HepG2 (cell line): ENCODE data around the gene FHIP1B. TPM values are rescaled to one million over a fixed set of nuclear protein-coding genes. Genes with fewer than 3 reads are reported as not detected.
A peak's percentile ranks its signal among the peaks of the same experiment; 100 is the strongest.

Experiments used
- FOXC1 ChIP-seq: sonication (generic); formaldehyde crosslinking; IDR thresholded peaks from 2 replicates; pipeline ENCODE4 v1.8.0; 2022; ENCODE audit warnings: mild to moderate bottlenecking, missing genetic modification reagents, borderline replicate concordance
- HOXA3 ChIP-seq: sonication (generic); formaldehyde crosslinking; IDR thresholded peaks from 2 replicates; pipeline ENCODE4 v1.5.0; 2020; ENCODE audit warnings: missing genetic modification reagents
- KLF12 ChIP-seq: sonication (generic); formaldehyde crosslinking; IDR thresholded peaks from 2 replicates; pipeline ENCODE4 v1.4.0; 2020; ENCODE audit warnings: missing genetic modification reagents, borderline replicate concordance
- MAX ChIP-seq: IDR thresholded peaks from 2 replicates; pipeline ENCODE4 v1.6.1; 2012; ENCODE audit warnings: inconsistent platforms
- MAZ ChIP-seq, 2 experiments: sonication (generic) in 1 of 2; formaldehyde crosslinking in 1 of 2; IDR thresholded peaks; 2 replicates each; pipeline versions ENCODE4 v1.5.0 to v1.6.1; 2012 to 2020; ENCODE audit warnings: low read depth in 2 of 2, mild to moderate bottlenecking in 2 of 2, borderline replicate concordance in 1 of 2, improper control_type of control experiment in 1 of 2, low read length in 1 of 2, missing genetic modification reagents in 1 of 2, moderate library complexity in 1 of 2
- NCOA2 ChIP-seq: sonication (generic); formaldehyde crosslinking; IDR thresholded peaks from 2 replicates; pipeline ENCODE4 v1.8.0; 2022; ENCODE audit warnings: inconsistent platforms
- ONECUT2 ChIP-seq: sonication (generic); formaldehyde crosslinking; IDR thresholded peaks from 2 replicates; pipeline ENCODE4 v1.4.0; 2020; ENCODE audit warnings: missing genetic modification reagents
- POLR2A ChIP-seq, 2 experiments: IDR thresholded peaks; 2 replicates each; pipeline ENCODE4 v1.6.1; 2011; ENCODE audit warnings: low read depth in 2 of 2, low read length in 2 of 2, mild to moderate bottlenecking in 1 of 2, moderate library complexity in 1 of 2; ENCODE audit not compliant: insufficient read depth in 1 of 2
- RFX3 ChIP-seq: IDR thresholded peaks from 2 replicates; pipeline ENCODE4 v1.6.1; 2016; ENCODE audit warnings: missing biosample characterization, missing genetic modification reagents
- RNF2 ChIP-seq: fragments of 450-650 bp; conservative IDR thresholded peaks from 2 replicates; pipeline ENCODE4 v1.6.1; 2016; ENCODE audit warnings: low read depth
- SAP130 ChIP-seq: IDR thresholded peaks from 2 replicates; pipeline ENCODE4 v1.6.1; 2016; ENCODE audit warnings: low read depth
- SMAD1 ChIP-seq: sonication (generic); formaldehyde crosslinking; IDR thresholded peaks from 2 replicates; pipeline ENCODE4 v1.4.0; 2020; ENCODE audit warnings: missing genetic modification reagents, low read depth, mild to moderate bottlenecking, borderline replicate concordance
- SP5 ChIP-seq: IDR thresholded peaks from 2 replicates; pipeline ENCODE4 v1.6.1; 2016; ENCODE audit warnings: low read depth, borderline replicate concordance
- SSRP1 ChIP-seq: IDR thresholded peaks from 2 replicates; pipeline ENCODE4 v1.6.1; 2016; ENCODE audit warnings: control low read depth
- TFAP4 ChIP-seq: sonication (generic); IDR thresholded peaks from 2 replicates; pipeline ENCODE4 v1.6.1; 2016; ENCODE audit warnings: low read depth, borderline replicate concordance
- THAP11 ChIP-seq: IDR thresholded peaks from 2 replicates; pipeline ENCODE4 v1.6.1; 2016; ENCODE audit warnings: missing biosample characterization, missing genetic modification reagents
- TOPORS ChIP-seq: sonication (generic); formaldehyde crosslinking; IDR thresholded peaks from 2 replicates; pipeline ENCODE4 v1.8.0; 2023; ENCODE audit warnings: mild to moderate bottlenecking, missing genetic modification reagents
- ZFP1 ChIP-seq: IDR thresholded peaks from 2 replicates; pipeline ENCODE4 v1.6.1; 2016
- ZFP41 ChIP-seq: sonication (generic); formaldehyde crosslinking; IDR thresholded peaks from 2 replicates; pipeline ENCODE4 v1.4.0; 2020; ENCODE audit warnings: mild to moderate bottlenecking, missing genetic modification reagents, borderline replicate concordance
- ZNF12 ChIP-seq: sonication (generic); formaldehyde crosslinking; IDR thresholded peaks from 2 replicates; pipeline ENCODE4 v1.5.0; 2020; ENCODE audit warnings: missing genetic modification reagents
- ZNF546 ChIP-seq: sonication (generic); formaldehyde crosslinking; conservative IDR thresholded peaks from 2 replicates; pipeline ENCODE4 v1.8.1; 2023; ENCODE audit warnings: mild to moderate bottlenecking, missing genetic modification reagents
- ZNF687 ChIP-seq: sonication (generic); formaldehyde crosslinking; IDR thresholded peaks from 2 replicates; pipeline ENCODE4 v1.5.1; 2020; ENCODE audit warnings: mild to moderate bottlenecking, missing genetic modification reagents, moderate library complexity
- ZNF710 ChIP-seq: sonication (generic); formaldehyde crosslinking; IDR thresholded peaks from 2 replicates; pipeline ENCODE4 v1.5.0; 2020; ENCODE audit warnings: mild to moderate bottlenecking, missing genetic modification reagents, borderline replicate concordance
- ZNF788 ChIP-seq: sonication (generic); formaldehyde crosslinking; IDR thresholded peaks from 2 replicates; pipeline ENCODE4 v1.5.0; 2020; ENCODE audit warnings: mild to moderate bottlenecking, missing genetic modification reagents, borderline replicate concordance
- polyA plus RNA-seq, 8 experiments: library from polyadenylated mRNA; depleted of rRNA in 3 of 8; stranded (reverse) in 7 of 8; unstranded in 1 of 8; fragments of >200 nt; fragmentation: Illumina TruSeq in 4 of 8; extraction: Trizol in 4 of 8; gene quantifications; 2 replicates each; pipeline versions ENCODE4 v1.2.1 to v1.2.3, GENCODE V29; 2011 to 2016; ENCODE audit warnings: low read depth in 4 of 8, missing spikeins in 1 of 8, mixed read lengths in 1 of 8; ENCODE audit not compliant: insufficient read depth in 1 of 8
- total RNA-seq, 5 experiments: library from RNA; depleted of rRNA; stranded (reverse); fragments of >200 nt; fragmentation: Illumina TruSeq; extraction: Trizol; gene quantifications; 2 replicates each; pipeline ENCODE4 v1.2.3, GENCODE V29; 2016; ENCODE audit warnings: low read depth in 1 of 5

Gene FHIP1B
- total and polyA plus RNA-seq, 2 of the 13 experiments (the other 11 are each of a cell fraction or from before 2014, with no cell fraction given) = 14.1 to 18.6 TPM

- no peak for TF ChIP-seq TOPORS (CRISPR knock-in tag)
- no peak for TF ChIP-seq FOXC1 (CRISPR knock-in tag)
- TF ChIP-seq SAP130 = peak; percentile 98
- TF ChIP-seq RFX3 (CRISPR knock-in tag) = peak; percentile 79
- no peak for TF ChIP-seq ZFP41
- TF ChIP-seq SSRP1 (CRISPR knock-in tag) = no peak
- peak in 1 of 2 experiments; percentile 85; a peak in 3 of 4 replicates for TF ChIP-seq POLR2A (IDR thresholded peaks at IDR 0.05; ENCODE audit: insufficient read depth in 1 of 2, low read depth in 2 of 2, low read length in 2 of 2)
- TF ChIP-seq ZNF710 (CRISPR knock-in tag) = 0 out of 2 replicates have a peak, but pooled peaks have one; percentile 28
- TF ChIP-seq SP5 (CRISPR knock-in tag) = peak; percentile 40
- no peak; the same call in 1 of the 2 replicates for TF ChIP-seq RNF2
- peak; percentile 36; the same call in 1 of the 2 replicates for TF ChIP-seq TFAP4
- TF ChIP-seq SMAD1 (CRISPR knock-in tag) = peak; percentile 53; the same call in 1 of the 2 replicates
- TF ChIP-seq ZFP1 = no peak
- peak; percentile 55; the same call in 1 of the 2 replicates for TF ChIP-seq MAX
- no peak for TF ChIP-seq ONECUT2 (CRISPR knock-in tag)
- peak; percentile 27; the same call in 1 of the 2 replicates for TF ChIP-seq KLF12 (CRISPR knock-in tag)
- TF ChIP-seq ZNF546 (CRISPR knock-in tag) = 0 out of 2 replicates have a peak, but pooled peaks have one; percentile 36
- TF ChIP-seq ZNF12 = no peak
- peak; percentile 87 for TF ChIP-seq ZNF687 (CRISPR knock-in tag)
- peak; percentile 84 for TF ChIP-seq MAZ (IDR thresholded peaks at IDR 0.05; ENCODE audit: borderline replicate concordance, low read depth, low read length)
- peak; percentile 87 for TF ChIP-seq MAZ (CRISPR knock-in tag; IDR thresholded peaks at IDR 0.05; ENCODE audit: low read depth)
- peak; percentile 92 for TF ChIP-seq HOXA3
- TF ChIP-seq THAP11 = peak; percentile 87
- no peak for TF ChIP-seq NCOA2 (CRISPR knock-in tag)
- peak; percentile 32; the same call in 1 of the 2 replicates for TF ChIP-seq ZNF788 (CRISPR knock-in tag)
Measured at GRCh38 chr11:6234387-6235107, at the start of gene FHIP1B (continued).
